PC-9 (cell line): ENCODE data around the gene IRAG1.

ENCODE experiments used
- CTCF ChIP-seq: fragments of 200-600 bp; sonication (generic); conservative IDR thresholded peaks from 2 replicates; pipeline ENCODE4 v1.6.1; 2017; ENCODE audit warnings: mixed run types, antibody characterized with exemption, mild to moderate bottlenecking, moderate library complexity
- EZH2 ChIP-seq: fragments of 200-600 bp; sonication (generic); IDR thresholded peaks from 2 replicates; pipeline ENCODE4 v1.8.0; 2017; ENCODE audit warnings: antibody characterized with exemption, low read depth

GRCh38 chr11:10731064-10731680 is 37.6 kb upstream of the IRAG1 start:
- TF ChIP-seq EZH2: no peak
- TF ChIP-seq CTCF: no peak
